ENCODE data around the gene C2orf68. TPM values are rescaled to one million over a fixed set of nuclear protein-coding genes. Genes with fewer than 3 reads are reported as not detected.

The C2orf68 gene
- total and polyA plus RNA-seq, 2 of the 13 experiments (the other 11 are each of a cell fraction or from before 2014, with no cell fraction given) = 47.1 to 77.4 TPM

Small RNA genes lying within 50 kb of the gene (small RNA-seq; reads per million reads assigned to genes)
- gene RN7SL126P (ENCODE audit: insufficient read depth in 2 of 3, insufficient read length in 3 of 3, low read depth in 2 of 3, low replicate concordance in 1 of 3) = 0 reads per million in 3 experiments

Other genes starting within 250 kb of the C2orf68 start
- gene CAPG, start 201.7 kb downstream of the C2orf68 start, total RNA-seq (2016; rRNA removed; fragmentation: Illumina TruSeq; extraction: Trizol) = 18.2 and 26.5 TPM in 2 replicates
- gene CAPG, start 201.7 kb downstream of the C2orf68 start, polyA plus RNA-seq (2011; rRNA removed) = 10.6 and 12.7 TPM in 2 replicates
- 0.11 and 0.29 TPM in 2 replicates for gene SH2D6, start 193.4 kb downstream of the C2orf68 start, total RNA-seq (2016; rRNA removed; fragmentation: Illumina TruSeq; extraction: Trizol)
- gene SH2D6, start 193.4 kb downstream of the C2orf68 start, polyA plus RNA-seq (2011; rRNA removed) = 0.18 and 0.26 TPM in 2 replicates
- gene MAT2A, start 72.9 kb downstream of the C2orf68 start, total RNA-seq (2016; rRNA removed; fragmentation: Illumina TruSeq; extraction: Trizol) = 55.8 and 155 TPM in 2 replicates
- 331 and 367 TPM in 2 replicates for gene MAT2A, start 72.9 kb downstream of the C2orf68 start, polyA plus RNA-seq (2011; rRNA removed)
- gene GGCX, start 50.6 kb downstream of the C2orf68 start, total RNA-seq (2016; rRNA removed; fragmentation: Illumina TruSeq; extraction: Trizol) = 51.3 and 103 TPM in 2 replicates
- gene GGCX, start 50.6 kb downstream of the C2orf68 start, polyA plus RNA-seq (2011; rRNA removed) = 72.5 and 74.9 TPM in 2 replicates
- 83.3 and 97.0 TPM in 2 replicates for gene VAMP8, start 34.5 kb downstream of the C2orf68 start, total RNA-seq (2016; rRNA removed; fragmentation: Illumina TruSeq; extraction: Trizol)
- gene VAMP8, start 34.5 kb downstream of the C2orf68 start, polyA plus RNA-seq (2011; rRNA removed) = 151 and 157 TPM in 2 replicates
- gene VAMP5, start 27.6 kb downstream of the C2orf68 start, total RNA-seq (2016; rRNA removed; fragmentation: Illumina TruSeq; extraction: Trizol) = 7.2 and 9.0 TPM in 2 replicates
- gene VAMP5, start 27.6 kb downstream of the C2orf68 start, polyA plus RNA-seq (2011; rRNA removed) = 56.7 and 68.6 TPM in 2 replicates
- gene RNF181, start 16.3 kb downstream of the C2orf68 start, total RNA-seq (2016; rRNA removed; fragmentation: Illumina TruSeq; extraction: Trizol) = 224 and 234 TPM in 2 replicates
- 578 and 594 TPM in 2 replicates for gene RNF181, start 16.3 kb downstream of the C2orf68 start, polyA plus RNA-seq (2011; rRNA removed)
- 24.0 and 30.1 TPM in 2 replicates for gene TMEM150A, start 9.4 kb downstream of the C2orf68 start, total RNA-seq (2016; rRNA removed; fragmentation: Illumina TruSeq; extraction: Trizol)
- gene TMEM150A, start 9.4 kb downstream of the C2orf68 start, polyA plus RNA-seq (2011; rRNA removed) = 70.4 and 111 TPM in 2 replicates
- 63.3 and 80.2 TPM in 2 replicates for gene USP39, start 4.1 kb upstream of the C2orf68 start, total RNA-seq (2016; rRNA removed; fragmentation: Illumina TruSeq; extraction: Trizol)
- 73.6 and 75.1 TPM in 2 replicates for gene USP39, start 4.1 kb upstream of the C2orf68 start, polyA plus RNA-seq (2011; rRNA removed)
- not detected in 2 replicates for gene SFTPB, start 56.1 kb upstream of the C2orf68 start, total RNA-seq (2016; rRNA removed; fragmentation: Illumina TruSeq; extraction: Trizol)
- not detected in 2 replicates for gene SFTPB, start 56.1 kb upstream of the C2orf68 start, polyA plus RNA-seq (2011; rRNA removed)
- gene GNLY, start 82.3 kb upstream of the C2orf68 start, total RNA-seq (2016; rRNA removed; fragmentation: Illumina TruSeq; extraction: Trizol) = not detected in 2 replicates
- gene GNLY, start 82.3 kb upstream of the C2orf68 start, polyA plus RNA-seq (2011; rRNA removed) = not detected in 2 replicates
- gene ATOH8, start 141.9 kb upstream of the C2orf68 start, total RNA-seq (2016; rRNA removed; fragmentation: Illumina TruSeq; extraction: Trizol) = 0.11 and 0.13 TPM in 2 replicates
- 0.22 and 0.61 TPM in 2 replicates for gene ATOH8, start 141.9 kb upstream of the C2orf68 start, polyA plus RNA-seq (2011; rRNA removed)